NB4 (cell line): ENCODE measurements around the gene SETD6.
"Not testable (repeated sequence)": the region's sequence is repeated elsewhere in the genome, so short reads cannot be mapped to it uniquely, and the experiment has no call there.

Experiments
- DNase-seq: peaks from one replicate; pipeline ENCODE4 v3.0.0; 2010; ENCODE audit warnings: low read depth
- H3K4me3 ChIP-seq: one replicate; pipeline ENCODE4 v1.5.1; 2011; ENCODE audit warnings: mild to moderate bottlenecking, low read depth, low read length, moderate library complexity
- MYC ChIP-seq: IDR thresholded peaks from 2 replicates; pipeline ENCODE4 v1.6.1; 2011; ENCODE audit warnings: low read depth, low read length
- POLR2A ChIP-seq: IDR thresholded peaks from 2 replicates; pipeline ENCODE4 v1.6.1; 2011; ENCODE audit warnings: mild to moderate bottlenecking; ENCODE audit not compliant: insufficient read length; ENCODE audit errors: extremely low read depth
- TF ChIP-seq, protein P1 (sequence below): IDR thresholded peaks from 2 replicates; pipeline ENCODE4 v1.6.1; 2011; ENCODE audit warnings: low read depth, low read length
- TF ChIP-seq, protein P2 (sequence below): IDR thresholded peaks from one replicate; pipeline ENCODE4 v1.5.1; 2012; ENCODE audit warnings: low read depth, low read length

Gene SETD6

DNA sequence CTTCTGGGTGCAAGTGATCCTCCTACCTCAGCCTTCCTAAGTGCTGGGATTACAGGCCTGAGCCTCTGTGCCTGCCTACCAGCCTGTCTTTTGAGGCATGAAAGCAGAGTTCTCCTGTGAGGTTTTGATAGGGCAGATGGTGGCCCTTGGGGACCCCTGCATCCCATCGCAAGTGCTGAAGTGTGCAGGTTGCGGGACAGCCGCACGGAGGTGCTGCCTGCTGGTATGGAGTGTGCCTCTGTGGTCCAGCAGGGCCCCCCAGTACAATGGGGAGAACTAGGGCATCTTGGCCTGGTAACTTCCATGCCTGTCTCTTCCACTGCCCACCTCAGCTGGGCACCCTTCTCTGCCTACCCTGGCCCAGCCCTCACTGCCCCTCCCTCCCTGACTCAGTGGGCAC is 25.3 kb upstream of the SETD6 start:
- TF ChIP-seq, protein P1, sequence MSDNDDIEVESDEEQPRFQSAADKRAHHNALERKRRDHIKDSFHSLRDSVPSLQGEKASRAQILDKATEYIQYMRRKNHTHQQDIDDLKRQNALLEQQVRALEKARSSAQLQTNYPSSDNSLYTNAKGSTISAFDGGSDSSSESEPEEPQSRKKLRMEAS: no peak
- TF ChIP-seq, protein P2, sequence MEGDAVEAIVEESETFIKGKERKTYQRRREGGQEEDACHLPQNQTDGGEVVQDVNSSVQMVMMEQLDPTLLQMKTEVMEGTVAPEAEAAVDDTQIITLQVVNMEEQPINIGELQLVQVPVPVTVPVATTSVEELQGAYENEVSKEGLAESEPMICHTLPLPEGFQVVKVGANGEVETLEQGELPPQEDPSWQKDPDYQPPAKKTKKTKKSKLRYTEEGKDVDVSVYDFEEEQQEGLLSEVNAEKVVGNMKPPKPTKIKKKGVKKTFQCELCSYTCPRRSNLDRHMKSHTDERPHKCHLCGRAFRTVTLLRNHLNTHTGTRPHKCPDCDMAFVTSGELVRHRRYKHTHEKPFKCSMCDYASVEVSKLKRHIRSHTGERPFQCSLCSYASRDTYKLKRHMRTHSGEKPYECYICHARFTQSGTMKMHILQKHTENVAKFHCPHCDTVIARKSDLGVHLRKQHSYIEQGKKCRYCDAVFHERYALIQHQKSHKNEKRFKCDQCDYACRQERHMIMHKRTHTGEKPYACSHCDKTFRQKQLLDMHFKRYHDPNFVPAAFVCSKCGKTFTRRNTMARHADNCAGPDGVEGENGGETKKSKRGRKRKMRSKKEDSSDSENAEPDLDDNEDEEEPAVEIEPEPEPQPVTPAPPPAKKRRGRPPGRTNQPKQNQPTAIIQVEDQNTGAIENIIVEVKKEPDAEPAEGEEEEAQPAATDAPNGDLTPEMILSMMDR: no peak
- TF ChIP-seq MYC: no peak
- no peak for TF ChIP-seq POLR2A
- H3K4me3 ChIP-seq: no peak overlapping the region
- DNase-seq: no peak

DNA sequence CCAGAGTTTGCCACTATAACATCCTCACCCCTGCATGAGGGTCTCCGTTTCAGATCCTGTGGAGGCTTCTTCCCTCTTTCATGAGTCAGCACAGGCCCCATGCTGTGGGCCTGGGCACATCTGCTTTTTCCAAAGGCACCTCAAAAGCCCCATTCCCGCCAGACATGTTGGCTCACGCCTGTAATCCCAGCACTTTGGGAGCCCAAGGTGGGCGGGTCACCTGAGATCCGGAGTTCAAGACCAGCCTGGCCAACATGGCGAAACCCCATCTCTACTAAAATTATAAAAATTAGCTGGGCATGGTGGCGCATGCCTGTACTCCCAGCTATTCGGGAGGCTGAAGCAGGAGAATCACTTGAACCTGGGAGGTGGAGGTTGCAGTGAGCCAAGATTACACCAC is 24.8 kb upstream of the SETD6 start:
- H3K4me3 ChIP-seq, DNase-seq: not testable (repeated sequence)

DNA sequence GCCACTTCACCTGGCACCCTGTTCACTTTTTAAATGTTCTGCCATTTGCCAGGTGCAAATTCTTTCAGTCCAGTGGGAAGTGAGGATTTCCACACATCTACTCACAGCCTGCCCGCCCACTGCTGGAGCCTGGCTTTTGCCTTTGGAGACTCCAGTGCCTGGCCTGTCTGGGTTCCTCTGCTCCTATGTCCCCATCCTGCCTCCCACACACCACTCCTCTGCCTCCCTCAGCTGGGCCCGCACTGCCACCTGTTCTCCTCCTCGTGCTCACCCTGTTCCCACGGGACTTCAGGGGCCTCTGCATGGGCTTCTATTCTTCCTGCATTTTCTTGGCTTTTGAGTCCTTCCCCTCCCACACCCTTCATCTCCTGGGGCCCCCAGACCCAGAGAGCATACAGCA is 23.3 kb upstream of the SETD6 start:
- no peak overlapping the region for H3K4me3 ChIP-seq
- DNase-seq: peak; percentile 56
- TF ChIP-seq MYC: no peak
- TF ChIP-seq, protein P1: no peak

DNA sequence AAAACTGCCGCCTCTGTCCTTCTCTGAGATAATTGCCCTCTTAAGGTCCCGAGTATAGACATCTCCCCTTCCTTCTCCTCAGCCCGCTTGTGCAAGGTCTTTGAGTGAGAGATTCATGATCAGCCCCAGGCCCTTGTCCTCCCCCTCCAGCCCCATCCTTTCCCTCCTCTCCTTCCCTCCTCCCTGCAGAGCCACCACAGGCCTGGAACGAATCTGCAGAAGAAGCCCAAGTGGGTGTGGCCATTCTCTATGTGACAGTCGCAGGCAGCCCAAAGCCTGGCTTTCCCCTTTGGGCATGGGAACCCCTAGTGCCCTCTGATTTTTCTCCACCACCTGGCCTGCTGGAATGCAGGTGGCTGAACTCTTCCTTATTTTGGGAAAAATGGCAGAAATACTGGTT is 22.6 kb upstream of the SETD6 start:
- no peak overlapping the region for H3K4me3 ChIP-seq
- TF ChIP-seq, protein P1: no peak
- TF ChIP-seq POLR2A: no peak
- TF ChIP-seq MYC: no peak
- TF ChIP-seq, protein P2: no peak
- DNase-seq: peak; percentile 43

DNA sequence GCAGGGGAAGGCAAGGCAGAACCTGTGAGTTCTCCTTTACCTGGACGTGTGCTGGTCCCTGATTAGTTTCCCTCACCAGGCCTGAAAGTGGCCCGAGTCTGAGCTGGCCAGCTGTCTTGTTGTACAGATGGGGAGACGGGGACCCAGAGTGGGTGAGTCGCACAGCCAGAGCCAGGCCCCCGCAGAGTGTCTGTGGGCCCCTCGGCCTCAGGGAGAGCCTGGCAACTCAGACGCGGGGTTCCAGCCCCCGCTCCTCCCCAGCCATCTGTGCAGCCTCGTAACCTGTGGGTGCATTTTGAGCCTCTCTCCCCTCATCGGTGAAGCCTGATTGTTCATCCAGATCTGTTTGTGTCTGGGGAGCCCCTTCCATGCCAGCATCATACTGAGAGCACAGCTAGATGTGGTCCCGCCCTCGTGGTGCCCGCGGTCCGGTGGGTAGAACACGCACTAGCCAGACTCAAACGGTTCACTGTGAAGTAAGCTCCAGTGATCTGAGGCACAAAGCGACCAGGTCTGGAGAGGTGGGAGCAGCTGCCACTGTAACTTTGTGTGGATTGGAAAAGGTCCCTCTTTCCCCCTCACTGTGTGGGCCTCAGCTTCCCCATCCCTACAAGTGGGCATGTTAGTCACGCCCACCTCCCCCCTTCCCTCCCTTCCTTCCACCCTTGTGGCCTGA is 21.4 kb upstream of the SETD6 start:
- no peak overlapping the region for H3K4me3 ChIP-seq
- no peak for DNase-seq
- TF ChIP-seq, protein P2: no peak
- TF ChIP-seq POLR2A (no peak), MYC (no peak)
- TF ChIP-seq, protein P1: no peak

DNA sequence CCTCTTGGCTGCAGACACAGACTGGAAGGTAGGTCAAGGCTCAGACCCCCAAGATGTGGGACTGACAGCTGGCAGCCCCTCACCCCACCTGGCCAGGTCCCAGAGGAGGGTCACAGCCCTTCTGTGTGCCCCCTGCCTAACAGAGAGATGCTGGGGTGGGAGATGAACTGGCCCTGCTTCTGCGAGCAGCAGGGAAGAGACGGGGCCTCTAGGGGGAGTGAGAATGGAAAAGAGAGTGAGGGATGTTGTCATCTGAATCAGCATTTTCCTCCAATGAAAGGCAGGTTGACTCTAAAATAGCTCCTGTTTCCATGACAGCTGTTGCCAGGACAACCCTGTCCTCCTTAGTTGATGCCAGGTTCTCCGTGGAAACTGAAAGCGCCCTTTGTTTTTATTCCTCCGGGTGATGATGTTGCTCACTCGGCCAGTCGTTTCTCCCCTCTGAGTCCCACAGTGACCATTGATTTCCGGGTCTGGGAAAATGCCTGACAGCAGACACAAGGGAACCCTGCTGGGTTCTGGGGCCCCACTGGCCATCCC is 20.3 kb upstream of the SETD6 start:
- H3K4me3 ChIP-seq: no peak overlapping the region
- TF ChIP-seq, protein P2: peak; percentile 64
- no peak for TF ChIP-seq POLR2A
- peak; percentile 71 for DNase-seq

DNA sequence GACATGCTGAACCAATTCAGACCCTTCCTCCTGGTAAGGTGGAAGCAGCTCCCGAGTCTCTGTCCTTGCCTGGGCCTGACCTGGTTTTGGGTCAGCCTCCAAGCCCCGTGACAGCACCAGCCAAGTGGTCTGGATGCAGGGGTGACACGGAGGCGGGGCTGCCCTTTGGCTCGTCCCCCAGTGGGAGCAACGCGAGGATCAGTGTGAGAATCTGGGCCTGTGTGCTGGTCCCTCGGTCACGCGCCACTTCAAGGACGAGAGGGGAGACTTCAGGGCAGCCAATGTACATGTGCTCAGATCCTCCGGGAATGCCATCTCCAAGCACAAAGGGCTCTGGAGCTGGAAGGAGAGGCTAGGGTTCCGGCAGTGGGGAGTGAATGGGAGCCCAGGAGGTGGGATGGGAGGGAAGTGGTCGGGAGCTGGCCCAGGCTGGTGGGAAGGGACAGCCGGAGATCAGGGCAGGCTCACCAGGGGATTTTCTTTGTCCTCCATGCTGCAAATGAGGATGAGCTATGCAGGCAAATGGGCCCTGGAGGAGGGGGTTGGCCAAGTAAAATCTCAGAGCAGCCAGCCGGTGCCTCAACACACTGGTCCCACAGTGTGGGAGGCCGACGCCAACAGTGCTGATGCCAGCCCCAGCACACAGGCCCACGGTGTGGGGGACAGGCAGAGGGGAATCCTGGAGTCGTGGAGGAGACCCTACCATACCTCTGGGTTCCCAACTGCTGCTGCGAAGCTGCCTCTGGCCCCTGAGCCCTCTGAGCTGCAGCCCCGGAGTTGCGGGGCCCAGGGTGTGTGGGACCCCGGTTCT is 19.6 kb upstream of the SETD6 start:
- TF ChIP-seq, protein P1: no peak
- TF ChIP-seq POLR2A (no peak), MYC (no peak)
- TF ChIP-seq, protein P2: no peak
- H3K4me3 ChIP-seq: no peak overlapping the region
- DNase-seq: no peak
